GM18517 (cell line): ENCODE results near the gene SPOP.
"Not testable (repeated sequence)": the region's sequence is repeated elsewhere in the genome, so short reads cannot be mapped to it uniquely, and the experiment has no call there.

Experiments
- ATAC-seq: cut with Tn5 transposase; IDR thresholded peaks from one replicate; pipeline ENCODE4 v1.9.1; 2021; ENCODE audit warnings: mild to moderate bottlenecking, moderate library complexity; ENCODE audit not compliant: unreplicated experiment

SPOP gene

GRCh38 chr17:49574945-49575678 is 102.8 kb downstream of the SPOP start:
- no peak for ATAC-seq

- ATAC-seq = no peak
These were observed 103.5 kb downstream of the SPOP start for GRCh38 chr17:49574323-49574781.

GRCh38 chr17:49573510-49574322 is 104.2 kb downstream of the SPOP start:
- no peak for ATAC-seq

- no peak for ATAC-seq
These were observed 105.0 kb downstream of the SPOP start for GRCh38 chr17:49572806-49573420.

GRCh38 chr17:49572226-49572625 is 105.7 kb downstream of the SPOP start:
- ATAC-seq = no peak

GRCh38 chr17:49571764-49572163 is 106.1 kb downstream of the SPOP start:
- ATAC-seq = no peak

- no peak for ATAC-seq
These were observed 106.6 kb downstream of the SPOP start for GRCh38 chr17:49571283-49571682.

- ATAC-seq = no peak
These were observed 107.2 kb downstream of the SPOP start for GRCh38 chr17:49570540-49571242.

- not testable (repeated sequence) for ATAC-seq
These were observed 109.2 kb downstream of the SPOP start for GRCh38 chr17:49568695-49569047.

GRCh38 chr17:49567871-49568694 is 109.8 kb downstream of the SPOP start:
- ATAC-seq = no peak

- ATAC-seq = no peak
These were observed 110.8 kb downstream of the SPOP start for GRCh38 chr17:49567104-49567521.

GRCh38 chr17:49566668-49567071 is 111.2 kb downstream of the SPOP start:
- no peak for ATAC-seq

GRCh38 chr17:49565948-49566491 is 111.9 kb downstream of the SPOP start:
- no peak for ATAC-seq

GRCh38 chr17:49564638-49565037 is 113.3 kb downstream of the SPOP start:
- ATAC-seq = no peak

- no peak for ATAC-seq
These were observed 120.4 kb downstream of the SPOP start for GRCh38 chr17:49557312-49558024.

GRCh38 chr17:49556223-49556943 is 121.5 kb downstream of the SPOP start:
- ATAC-seq = peak; percentile 45

- ATAC-seq = no peak
These were observed 122.2 kb downstream of the SPOP start for GRCh38 chr17:49555495-49556222.
